ENCODE measurements around the gene E2F4. TPM values are rescaled to one million over a fixed set of nuclear protein-coding genes. Genes with fewer than 3 reads are reported as not detected.
A peak's percentile ranks its signal among the peaks of the same experiment; 100 is the strongest.

Gene E2F4
- total and polyA plus RNA-seq, 2 of the 13 experiments (the other 11 are each of a cell fraction or from before 2014, with no cell fraction given) = 84.8 to 91.2 TPM

GRCh38 chr16:67164599-67165061 is 27.3 kb upstream of the E2F4 start, which contains the start of gene HSF4 (continued):
- TF ChIP-seq HMGXB4 (CRISPR knock-in tag; IDR thresholded peaks at IDR 0.05; ENCODE audit: borderline replicate concordance in 1 of 2, low read depth in 1 of 2) (peak; percentile 68 to 74; a peak in 3 of 4 replicates), MAFG (CRISPR knock-in tag; IDR thresholded peaks at IDR 0.05) (no peak), NFYB (CRISPR knock-in tag; IDR thresholded peaks at IDR 0.05) (no peak), ZSCAN9 (CRISPR knock-in tag; IDR thresholded peaks at IDR 0.05; ENCODE audit: borderline replicate concordance) (peak; percentile 87; the same call in 1 of the 2 replicates), GRHL1 (CRISPR knock-in tag; conservative IDR thresholded peaks at IDR 0.05) (no peak), ZNF781 (CRISPR knock-in tag; IDR thresholded peaks at IDR 0.05; ENCODE audit: borderline replicate concordance, not compliant biosample characterization) (no peak), ZNF580 (CRISPR knock-in tag; IDR thresholded peaks at IDR 0.05; ENCODE audit: borderline replicate concordance, low read depth) (peak; percentile 82; the same call in 1 of the 2 replicates), ZFP1 (CRISPR knock-in tag; IDR thresholded peaks at IDR 0.05) (no peak), TOPORS (CRISPR knock-in tag; IDR thresholded peaks at IDR 0.05) (peak; percentile 94), PCBP1 (IDR thresholded peaks at IDR 0.05; ENCODE audit: borderline replicate concordance, low read depth, low read length) (no peak), KAT2B (IDR thresholded peaks at IDR 0.05; ENCODE audit: borderline replicate concordance, low read depth, low read length) (no peak), MEF2D (CRISPR knock-in tag; IDR thresholded peaks at IDR 0.05) (no peak), GMEB2 (CRISPR knock-in tag; IDR thresholded peaks at IDR 0.05; ENCODE audit: low read depth) (0 out of 2 replicates have a peak, but pooled peaks have one; percentile 16), TGIF2 (CRISPR knock-in tag; IDR thresholded peaks at IDR 0.05) (peak; percentile 79; the same call in 1 of the 2 replicates), CSRNP2 (CRISPR knock-in tag; conservative IDR thresholded peaks at IDR 0.05; ENCODE audit: low read depth) (0 out of 2 replicates have a peak, but pooled peaks have one; percentile 56), ZNF672 (CRISPR knock-in tag; IDR thresholded peaks at IDR 0.05) (peak; percentile 70; the same call in 1 of the 2 replicates), ZNF644 (CRISPR knock-in tag; IDR thresholded peaks at IDR 0.05; ENCODE audit: low read depth) (no peak), RCOR2 (CRISPR knock-in tag; IDR thresholded peaks at IDR 0.05) (no peak), ARID3A (IDR thresholded peaks at IDR 0.05; ENCODE audit: low read depth, low read length) (no peak), ZNF337 (CRISPR knock-in tag; IDR thresholded peaks at IDR 0.05; ENCODE audit: borderline replicate concordance, low read depth) (0 out of 2 replicates have a peak, but pooled peaks have one; percentile 64)
- TF ChIP-seq, protein P1, sequence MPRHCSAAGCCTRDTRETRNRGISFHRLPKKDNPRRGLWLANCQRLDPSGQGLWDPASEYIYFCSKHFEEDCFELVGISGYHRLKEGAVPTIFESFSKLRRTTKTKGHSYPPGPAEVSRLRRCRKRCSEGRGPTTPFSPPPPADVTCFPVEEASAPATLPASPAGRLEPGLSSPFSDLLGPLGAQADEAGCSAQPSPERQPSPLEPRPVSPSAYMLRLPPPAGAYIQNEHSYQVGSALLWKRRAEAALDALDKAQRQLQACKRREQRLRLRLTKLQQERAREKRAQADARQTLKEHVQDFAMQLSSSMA (CRISPR knock-in tag; IDR thresholded peaks at IDR 0.05) = no peak
